Measurements from ENCODE around the gene CPXM2. TPM values are rescaled to one million over a fixed set of nuclear protein-coding genes. Genes with fewer than 3 reads are reported as not detected.

The CPXM2 gene
- total and polyA plus RNA-seq, 9 of the 15 experiments (the other 6 are each of a cell fraction or from before 2014, with no cell fraction given): not detected

DNA sequence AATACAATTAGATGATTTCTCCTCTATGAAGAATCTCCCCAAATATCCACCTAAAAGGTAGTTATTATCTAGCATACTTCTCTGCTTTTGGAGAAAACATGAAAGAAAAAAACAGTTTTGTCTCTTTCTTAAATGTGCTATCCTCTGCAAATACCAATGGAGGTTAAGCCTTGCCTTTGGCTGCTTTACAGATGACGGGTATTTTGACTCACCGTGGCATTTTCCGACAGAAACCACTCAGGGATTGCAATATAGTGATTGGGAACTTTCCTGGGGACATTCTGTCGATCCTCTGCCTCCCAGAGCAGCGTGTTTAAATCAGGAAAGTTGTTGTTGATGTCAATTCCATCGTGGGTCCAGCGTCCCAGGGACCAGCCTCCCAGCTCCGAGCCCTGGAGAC, 124.8 kb downstream of the CPXM2 start (continued):
- TF ChIP-seq ZBTB49 (CRISPR knock-in tag; IDR thresholded peaks at IDR 0.05; ENCODE audit: borderline replicate concordance) (no peak), XRCC4 (IDR thresholded peaks at IDR 0.05; ENCODE audit: extremely low read depth, insufficient read depth, insufficient read length) (no peak), SMARCA4 (IDR thresholded peaks at IDR 0.05) (no peak), ZNF785 (CRISPR knock-in tag; IDR thresholded peaks at IDR 0.05) (no peak), FOXA1 (IDR thresholded peaks at IDR 0.05; ENCODE audit: borderline replicate concordance) (no peak), NFRKB (IDR thresholded peaks at IDR 0.05; ENCODE audit: low read depth) (no peak)
- TF ChIP-seq, protein P1, sequence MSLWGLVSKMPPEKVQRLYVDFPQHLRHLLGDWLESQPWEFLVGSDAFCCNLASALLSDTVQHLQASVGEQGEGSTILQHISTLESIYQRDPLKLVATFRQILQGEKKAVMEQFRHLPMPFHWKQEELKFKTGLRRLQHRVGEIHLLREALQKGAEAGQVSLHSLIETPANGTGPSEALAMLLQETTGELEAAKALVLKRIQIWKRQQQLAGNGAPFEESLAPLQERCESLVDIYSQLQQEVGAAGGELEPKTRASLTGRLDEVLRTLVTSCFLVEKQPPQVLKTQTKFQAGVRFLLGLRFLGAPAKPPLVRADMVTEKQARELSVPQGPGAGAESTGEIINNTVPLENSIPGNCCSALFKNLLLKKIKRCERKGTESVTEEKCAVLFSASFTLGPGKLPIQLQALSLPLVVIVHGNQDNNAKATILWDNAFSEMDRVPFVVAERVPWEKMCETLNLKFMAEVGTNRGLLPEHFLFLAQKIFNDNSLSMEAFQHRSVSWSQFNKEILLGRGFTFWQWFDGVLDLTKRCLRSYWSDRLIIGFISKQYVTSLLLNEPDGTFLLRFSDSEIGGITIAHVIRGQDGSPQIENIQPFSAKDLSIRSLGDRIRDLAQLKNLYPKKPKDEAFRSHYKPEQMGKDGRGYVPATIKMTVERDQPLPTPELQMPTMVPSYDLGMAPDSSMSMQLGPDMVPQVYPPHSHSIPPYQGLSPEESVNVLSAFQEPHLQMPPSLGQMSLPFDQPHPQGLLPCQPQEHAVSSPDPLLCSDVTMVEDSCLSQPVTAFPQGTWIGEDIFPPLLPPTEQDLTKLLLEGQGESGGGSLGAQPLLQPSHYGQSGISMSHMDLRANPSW (CRISPR knock-in tag; IDR thresholded peaks at IDR 0.05): no peak

GRCh38 chr10:123766012-123766411, 125.6 kb downstream of the CPXM2 start:
- in situ Hi-C loops (cut with MboI) (no loop called here), intact Hi-C loops (cut with micrococcal nuclease) (no loop called here)
- no peak overlapping the region for H3K4me3 ChIP-seq
- no peaks in the 10 kb centered on the region for H3K4me1 ChIP-seq (replicated peaks in 1 of 2; ENCODE audit: control insufficient read depth in 2 of 2, insufficient read depth in 2 of 2, low read length in 2 of 2)
- H3K9ac ChIP-seq (ENCODE audit: insufficient read depth in 1 of 2, low read depth in 2 of 2, low read length in 2 of 2): no peak overlapping the region
- peaks cover 0 to 14% of the 10 kb centered on the region in 2 experiments; a peak in 2 of 5 replicates for H3K27me3 ChIP-seq (ENCODE audit: control insufficient read depth in 2 of 2, insufficient read depth in 2 of 2, low read length in 2 of 2)
- no peak for FAIRE-seq
- 0% methylated on average over 3 of the region's 3 CpGs for WGBS (ENCODE audit: insufficient coverage, low coverage, missing lambda C conversion rate)
- no peak overlapping the region for H3K4me2 ChIP-seq (ENCODE audit: insufficient read depth, low read length)
- TF ChIP-seq MTA3 (IDR thresholded peaks at IDR 0.05; ENCODE audit: borderline replicate concordance): no peak
- ATAC-seq: no peak
- BruUV-seq (replicated peaks): no TSS peak
- no peak for DNase-seq (ENCODE audit: extremely low read depth in 1 of 4, low spot score in 3 of 4)
- no peaks in the 10 kb centered on the region for H3K9me3 ChIP-seq (replicated peaks; ENCODE audit: control insufficient read depth, insufficient read depth, low read depth, low read length)
- no peaks in the 10 kb centered on the region for H3K36me3 ChIP-seq (ENCODE audit: control insufficient read depth, insufficient read depth, low read length)
- H3K9me1 ChIP-seq (ENCODE audit: control insufficient read depth, insufficient read depth, low read length): no peaks in the 10 kb centered on the region
- no peaks in the 10 kb centered on the region for H4K20me1 ChIP-seq (replicated peaks; ENCODE audit: control insufficient read depth, insufficient read depth, low read length)
- ChIA-PET CTCF (ENCODE audit: low intra/inter-chr PET ratio) (no interaction called here), POLR2A (no interaction called here)
- no peak overlapping the region for H2AFZ ChIP-seq (ENCODE audit: low read depth, low read length)
- no peak overlapping the region for H3K27ac ChIP-seq (ENCODE audit: extremely low read depth, low read depth, low read length)
- H3K79me2 ChIP-seq (ENCODE audit: control insufficient read depth, insufficient read depth, low read length): no peaks in the 10 kb centered on the region

Measured in K562 (cell line).